Measurements from ENCODE around the gene IBSP. TPM values are rescaled to one million over a fixed set of nuclear protein-coding genes. Genes with fewer than 3 reads are reported as not detected.

Gene IBSP, protein sequence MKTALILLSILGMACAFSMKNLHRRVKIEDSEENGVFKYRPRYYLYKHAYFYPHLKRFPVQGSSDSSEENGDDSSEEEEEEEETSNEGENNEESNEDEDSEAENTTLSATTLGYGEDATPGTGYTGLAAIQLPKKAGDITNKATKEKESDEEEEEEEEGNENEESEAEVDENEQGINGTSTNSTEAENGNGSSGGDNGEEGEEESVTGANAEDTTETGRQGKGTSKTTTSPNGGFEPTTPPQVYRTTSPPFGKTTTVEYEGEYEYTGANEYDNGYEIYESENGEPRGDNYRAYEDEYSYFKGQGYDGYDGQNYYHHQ
- total RNA-seq: not detected in 2 replicates

GRCh38 chr4:87799301-87800113, at the start of gene IBSP:
Gene IBSP (plus strand): TSS chr4:87799554. CDS start chr4:87802362, 2,808 bp downstream.

DNA sequence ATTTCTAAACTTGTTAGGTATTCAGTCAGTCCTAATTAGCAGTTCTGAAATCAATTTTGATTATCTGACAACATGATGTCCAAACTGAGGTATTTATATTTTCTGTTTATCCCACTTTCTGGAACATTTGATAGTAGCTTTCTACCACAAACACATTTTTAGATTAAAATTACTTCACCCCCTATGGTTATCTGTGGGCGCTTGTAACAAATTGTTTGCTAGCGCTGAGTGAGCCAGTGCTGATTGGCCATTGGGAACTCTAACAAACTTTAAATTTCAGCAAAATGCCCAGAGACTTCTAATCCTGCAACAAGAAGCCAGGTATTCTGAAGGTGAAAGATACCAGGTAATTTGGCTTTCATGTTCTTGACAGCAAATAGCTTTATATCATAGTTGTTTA, 33.3 kb downstream of the IBSP start, which contains the start of gene MEPE:
Gene MEPE (plus strand): TSS at position 301 of the 400 bp plus-strand sequence. CDS start 1,746 bp downstream, outside the sequence.

Other genes with a start within 250 kb of the IBSP start
- not detected in 2 replicates for gene DSPP, start 191.0 kb upstream of the IBSP start, total RNA-seq
- gene DMP1, start 149.3 kb upstream of the IBSP start, total RNA-seq: not detected in 2 replicates
- gene MEPE, start 33.4 kb downstream of the IBSP start, total RNA-seq: not detected in 2 replicates
- 0.43 and 1.3 TPM in 2 replicates for gene SPP1, start 176.2 kb downstream of the IBSP start, total RNA-seq
- 73.5 and 108 TPM in 2 replicates for gene PKD2, start 208.1 kb downstream of the IBSP start, total RNA-seq